Fibroblast of villous mesenchyme (primary cell): Measurements from ENCODE around the gene ANGPTL4. TPM values are rescaled to one million over a fixed set of nuclear protein-coding genes. Genes with fewer than 3 reads are reported as not detected.

ENCODE experiments used
- DNase-seq: peaks from one replicate; pipeline ENCODE4 v3.0.0-alpha.2; 2010; ENCODE audit warnings: low read depth
- H3K4me3 ChIP-seq: 2 replicates; pipeline ENCODE4 v1.5.1; 2011; ENCODE audit warnings: low read depth, mild to moderate bottlenecking, low read length
- total RNA-seq: library from RNA; depleted of rRNA; stranded (reverse); fragments of >200 nt; gene quantifications from 2 replicates; pipeline ENCODE4 v1.2.3, GENCODE V29; 2012
- TF ChIP-seq, protein P1 (sequence below): IDR thresholded peaks from 2 replicates; pipeline ENCODE4 v1.5.1; 2012; ENCODE audit warnings: low read depth, mild to moderate bottlenecking, low read length; ENCODE audit not compliant: insufficient read depth

ANGPTL4 gene
- total RNA-seq, 1 donor, result 1.3 TPM

DNA sequence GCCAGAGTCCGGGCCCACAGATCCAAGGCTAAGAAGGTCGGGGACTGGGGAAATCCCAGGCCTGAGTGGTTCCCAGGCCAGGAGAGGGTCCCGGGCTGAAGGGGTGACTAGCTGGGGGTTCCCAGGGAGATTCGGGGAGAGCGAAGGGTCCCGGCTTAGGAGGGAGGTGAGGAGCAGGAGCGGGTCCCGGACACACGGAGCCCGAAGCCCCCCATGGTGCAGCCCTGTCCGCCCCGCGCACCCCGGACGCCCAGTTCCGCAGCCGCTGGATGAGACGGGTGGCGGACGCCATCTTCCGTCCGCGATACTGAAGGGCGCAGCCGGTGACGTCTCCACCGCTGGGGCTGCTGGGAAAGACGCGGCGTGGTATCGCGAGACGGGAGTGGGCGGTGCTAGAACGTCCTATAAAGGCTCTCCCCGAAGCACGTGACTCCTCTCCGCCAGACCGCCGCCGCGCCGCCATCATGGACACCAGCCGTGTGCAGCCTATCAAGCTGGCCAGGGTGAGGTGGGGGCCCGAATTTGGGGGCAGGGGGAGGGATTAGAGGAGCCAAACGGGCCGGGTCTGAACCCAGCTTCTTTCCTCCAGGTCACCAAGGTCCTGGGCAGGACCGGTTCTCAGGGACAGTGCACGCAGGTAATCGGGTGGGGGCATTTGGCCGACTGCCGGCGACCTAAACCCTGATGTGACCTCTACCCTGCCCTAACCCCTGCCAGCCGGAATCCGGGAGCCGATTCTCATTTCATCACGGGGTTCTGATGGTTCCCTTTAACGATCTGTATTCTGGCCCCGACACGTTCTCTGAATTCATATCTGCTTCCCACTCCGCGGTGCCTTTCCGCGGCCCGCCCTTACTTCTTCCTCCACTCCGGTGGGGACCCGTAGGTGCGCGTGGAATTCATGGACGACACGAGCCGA is 42.6 kb upstream of the ANGPTL4 start, which contains the start of the genes NDUFA7 and RPS28:
TSS of gene NDUFA7 (minus strand) at position 309 of the 919 bp plus-strand sequence. CDS start at position 292, 17 bp downstream.
TSS of gene RPS28 (plus strand) at position 430 of the 919 bp plus-strand sequence. CDS start at position 465, 35 bp downstream.
- TF ChIP-seq, protein P1, sequence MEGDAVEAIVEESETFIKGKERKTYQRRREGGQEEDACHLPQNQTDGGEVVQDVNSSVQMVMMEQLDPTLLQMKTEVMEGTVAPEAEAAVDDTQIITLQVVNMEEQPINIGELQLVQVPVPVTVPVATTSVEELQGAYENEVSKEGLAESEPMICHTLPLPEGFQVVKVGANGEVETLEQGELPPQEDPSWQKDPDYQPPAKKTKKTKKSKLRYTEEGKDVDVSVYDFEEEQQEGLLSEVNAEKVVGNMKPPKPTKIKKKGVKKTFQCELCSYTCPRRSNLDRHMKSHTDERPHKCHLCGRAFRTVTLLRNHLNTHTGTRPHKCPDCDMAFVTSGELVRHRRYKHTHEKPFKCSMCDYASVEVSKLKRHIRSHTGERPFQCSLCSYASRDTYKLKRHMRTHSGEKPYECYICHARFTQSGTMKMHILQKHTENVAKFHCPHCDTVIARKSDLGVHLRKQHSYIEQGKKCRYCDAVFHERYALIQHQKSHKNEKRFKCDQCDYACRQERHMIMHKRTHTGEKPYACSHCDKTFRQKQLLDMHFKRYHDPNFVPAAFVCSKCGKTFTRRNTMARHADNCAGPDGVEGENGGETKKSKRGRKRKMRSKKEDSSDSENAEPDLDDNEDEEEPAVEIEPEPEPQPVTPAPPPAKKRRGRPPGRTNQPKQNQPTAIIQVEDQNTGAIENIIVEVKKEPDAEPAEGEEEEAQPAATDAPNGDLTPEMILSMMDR, result peak; percentile 27
- DNase-seq, result peak; percentile 96
- peak within 1 kb of the TSS; percentile 73 for H3K4me3 ChIP-seq

DNA sequence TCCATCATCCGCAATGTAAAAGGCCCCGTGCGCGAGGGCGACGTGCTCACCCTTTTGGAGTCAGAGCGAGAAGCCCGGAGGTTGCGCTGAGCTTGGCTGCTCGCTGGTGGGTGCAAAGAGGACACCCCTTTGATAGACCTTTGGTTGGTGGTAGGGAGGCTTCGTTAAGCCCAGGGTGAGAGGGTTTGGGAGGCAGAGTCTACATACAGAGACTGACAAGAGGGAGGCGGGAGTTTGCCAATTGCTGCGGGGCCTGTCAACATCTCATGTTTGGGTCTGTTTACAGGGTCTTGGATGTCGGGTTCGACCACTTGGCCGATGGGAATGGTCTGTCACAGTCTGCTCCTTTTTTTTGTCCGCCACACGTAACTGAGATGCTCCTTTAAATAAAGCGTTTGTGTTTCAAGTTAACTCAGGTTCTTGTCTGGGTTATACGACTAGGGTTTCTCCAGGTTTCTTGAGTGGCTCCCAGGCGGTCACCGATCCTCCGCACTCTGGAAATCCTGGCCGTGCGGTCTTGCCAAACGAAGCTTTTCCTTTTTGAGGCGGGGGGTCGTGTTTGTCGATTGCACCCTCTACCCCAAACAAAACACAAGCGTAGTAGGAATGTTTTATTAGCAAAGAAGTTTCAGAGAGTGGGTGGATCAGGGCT is 41.8 kb upstream of the ANGPTL4 start:
- DNase-seq, result no peak
- TF ChIP-seq, protein P1, result no peak
- H3K4me3 ChIP-seq, result peak overlapping the region; percentile 73

DNA sequence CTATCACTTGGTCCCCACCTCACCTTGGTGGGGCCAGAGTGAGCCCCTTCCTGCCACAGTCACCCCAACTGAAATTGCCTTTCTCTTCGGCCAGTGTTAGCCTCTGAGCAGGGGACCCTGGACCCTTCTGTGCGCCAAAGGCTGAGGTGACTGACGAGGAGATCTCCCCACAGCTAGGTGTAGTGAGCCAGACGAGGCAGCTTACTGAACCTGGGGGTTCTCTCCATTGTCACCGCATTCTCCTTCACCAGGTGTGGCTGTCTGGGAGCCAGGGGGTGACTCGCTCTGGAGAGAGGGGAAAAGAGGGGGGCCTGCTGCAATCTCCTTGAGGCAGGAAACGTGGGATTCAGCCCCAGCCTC is 41.3 kb upstream of the ANGPTL4 start:
- H3K4me3 ChIP-seq, result peak overlapping the region; percentile 73
- TF ChIP-seq, protein P1, result no peak
- no peak for DNase-seq

DNA sequence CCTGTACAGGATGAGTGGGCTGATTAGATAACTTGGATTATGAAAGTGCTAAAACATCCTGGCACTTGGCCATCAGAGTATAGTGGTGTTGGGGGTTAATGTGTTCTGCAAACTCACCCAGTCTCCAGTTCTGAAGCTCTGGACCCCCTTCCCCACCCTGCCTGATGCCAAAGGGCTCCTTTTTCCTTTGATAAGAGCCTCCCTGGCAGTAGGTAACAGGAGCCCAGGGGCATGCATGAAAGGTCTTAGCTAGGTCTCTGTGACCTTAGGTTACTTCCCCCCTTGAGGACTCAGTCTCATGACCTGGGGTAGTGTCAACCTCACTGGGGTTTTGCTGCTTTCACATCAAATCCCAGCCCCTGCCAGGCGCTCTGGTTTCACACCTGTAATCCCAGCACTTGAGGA is 40.2 kb upstream of the ANGPTL4 start:
- DNase-seq, result no peak
- H3K4me3 ChIP-seq, result no peak overlapping the region
- TF ChIP-seq, protein P1, result no peak

DNA sequence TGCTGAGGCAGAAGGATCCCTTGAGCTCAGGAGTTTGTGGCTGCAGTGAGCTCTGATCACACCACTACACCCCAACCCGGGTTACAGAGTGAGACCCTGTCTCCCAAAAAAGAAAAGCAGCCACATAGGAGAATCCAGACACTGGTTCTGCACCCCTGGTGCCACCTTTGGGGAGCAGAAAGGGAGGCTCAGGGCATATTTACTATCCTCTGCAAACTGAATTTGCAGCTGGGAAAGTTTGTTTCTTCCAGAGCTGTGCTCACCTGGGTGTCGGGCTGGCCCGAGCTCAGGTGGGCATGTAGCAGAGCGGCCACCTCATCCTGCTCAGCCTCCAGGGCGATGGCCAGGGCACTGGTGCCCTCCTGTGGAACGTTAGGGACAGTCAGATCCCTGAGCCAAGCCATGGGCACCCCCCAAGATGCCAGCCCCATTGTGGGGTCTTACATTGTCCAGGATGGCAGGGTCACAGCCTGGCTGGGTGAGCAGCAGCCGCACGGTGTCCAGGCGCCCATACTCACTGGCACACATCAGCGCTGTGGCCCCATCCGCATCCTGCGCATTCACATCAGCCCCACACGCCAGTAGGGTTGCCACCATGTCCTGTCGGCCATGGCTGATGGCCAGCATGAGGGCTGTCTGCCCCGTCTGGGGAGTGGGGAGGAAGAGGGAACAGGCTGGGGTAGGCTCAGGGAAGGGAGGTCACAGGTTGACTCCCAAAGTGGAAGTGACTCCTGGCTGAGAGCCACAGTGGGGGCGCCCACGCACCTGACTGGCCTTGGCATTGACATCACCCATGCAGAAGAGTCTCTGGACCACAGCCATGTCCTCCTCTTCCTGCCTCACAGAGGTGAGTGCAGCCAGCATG is 39.5 kb upstream of the ANGPTL4 start:
- H3K4me3 ChIP-seq, result no peak overlapping the region
- no peak for DNase-seq
- TF ChIP-seq, protein P1, result no peak

DNA sequence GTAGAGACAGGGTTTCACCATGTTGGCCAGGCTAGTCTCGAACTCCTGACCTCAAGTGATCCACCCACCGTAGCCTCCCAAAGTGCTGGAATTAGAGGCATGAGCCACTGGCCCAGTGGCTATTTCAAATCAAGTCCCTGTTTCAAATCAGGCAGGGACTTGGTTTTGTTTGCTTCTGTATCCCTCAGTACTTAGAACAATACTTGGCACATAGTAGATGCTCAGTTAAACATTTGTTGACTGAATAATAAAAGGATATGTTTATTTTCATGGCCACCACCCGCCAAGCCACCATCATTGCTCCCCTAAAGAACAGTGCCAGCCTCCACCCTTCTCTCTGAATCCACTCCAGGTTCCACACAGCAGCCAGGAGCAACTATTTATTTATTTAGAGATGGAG is 38.5 kb upstream of the ANGPTL4 start:
- no peak overlapping the region for H3K4me3 ChIP-seq
- TF ChIP-seq, protein P1, result no peak

More for the DNA sequence above, 38.5 kb upstream of the ANGPTL4 start:
- DNase-seq, result no peak
